HG02852 (cell line): ENCODE results near the gene EVA1B.

ENCODE experiments used
- ATAC-seq: cut with Tn5 transposase; IDR thresholded peaks from one replicate; pipeline ENCODE4 v1.9.1; 2021; ENCODE audit warnings: mild to moderate bottlenecking, moderate library complexity; ENCODE audit not compliant: unreplicated experiment

Gene EVA1B

GRCh38 chr1:36346741-36347370 is 23.4 kb upstream of the EVA1B start:
- ATAC-seq, result no peak

DNA sequence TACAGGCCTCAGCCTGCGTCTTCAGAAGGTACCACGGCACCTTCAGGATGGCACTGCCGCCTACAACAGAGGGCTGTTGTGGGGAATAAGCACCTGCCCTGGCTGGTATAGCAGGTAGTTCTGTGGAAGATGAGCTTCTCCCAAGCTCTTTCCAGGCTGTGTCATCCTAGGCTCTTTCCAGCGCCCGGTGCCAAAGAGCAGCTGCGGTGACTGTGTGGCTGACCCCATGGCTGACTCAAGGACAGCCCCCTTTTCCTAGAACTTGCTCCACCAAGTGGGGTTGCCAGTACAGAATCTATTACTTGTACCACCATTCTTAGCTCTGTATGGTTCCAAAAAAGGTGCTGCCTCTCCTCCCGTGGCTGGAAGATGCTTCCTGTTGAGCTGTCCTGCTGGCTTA is 21.9 kb upstream of the EVA1B start:
- no peak for ATAC-seq

DNA sequence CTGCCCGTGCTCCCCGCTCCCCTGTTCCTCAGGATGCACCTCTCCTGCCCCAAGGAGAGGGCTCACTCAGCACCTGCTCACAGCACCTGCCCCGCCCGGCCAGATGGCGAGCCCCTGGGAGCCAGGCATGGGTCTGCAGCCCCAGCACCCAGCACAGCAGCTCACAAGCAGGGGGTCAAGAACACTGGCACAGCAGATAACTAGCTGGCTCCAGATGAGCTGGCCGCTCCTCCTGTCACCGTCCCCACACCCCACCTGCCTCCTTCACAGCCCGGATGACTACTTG is 20.9 kb upstream of the EVA1B start:
- ATAC-seq, result no peak

DNA sequence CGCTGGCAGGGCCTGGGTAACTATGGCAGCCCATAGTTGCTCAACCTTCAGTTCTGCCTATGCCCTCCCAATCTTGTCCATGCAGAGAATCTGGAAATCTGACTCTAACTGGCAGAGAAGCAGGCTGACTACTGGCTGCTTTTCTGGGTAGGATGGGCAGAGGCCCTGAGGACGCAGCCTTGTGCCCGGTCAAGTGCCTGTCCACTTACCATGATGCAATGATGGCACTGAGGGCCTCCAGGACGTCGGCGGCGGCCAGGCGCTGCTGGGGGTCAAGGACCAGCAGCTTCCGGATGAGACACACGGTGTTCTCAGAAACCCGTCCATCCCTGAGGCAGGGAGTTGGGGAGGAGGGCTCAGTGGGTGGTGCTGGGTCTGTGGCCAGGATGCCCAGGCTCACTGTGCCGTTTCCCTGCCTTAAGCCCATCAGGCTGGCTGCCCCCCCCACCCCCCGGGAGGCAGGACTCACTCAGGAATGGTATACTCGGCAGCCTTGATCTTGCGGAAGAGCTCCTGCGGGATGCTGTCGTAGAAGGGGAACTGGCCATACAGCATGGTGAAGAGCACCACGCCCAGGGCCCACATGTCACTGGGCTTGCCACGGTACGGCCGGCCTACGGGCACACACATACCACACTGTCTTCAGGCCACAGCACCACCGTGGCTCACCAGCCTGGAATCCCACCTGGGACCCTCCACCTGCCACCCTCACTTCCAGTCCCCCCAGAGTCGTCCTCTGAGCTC is 20.4 kb upstream of the EVA1B start:
- no peak for ATAC-seq

DNA sequence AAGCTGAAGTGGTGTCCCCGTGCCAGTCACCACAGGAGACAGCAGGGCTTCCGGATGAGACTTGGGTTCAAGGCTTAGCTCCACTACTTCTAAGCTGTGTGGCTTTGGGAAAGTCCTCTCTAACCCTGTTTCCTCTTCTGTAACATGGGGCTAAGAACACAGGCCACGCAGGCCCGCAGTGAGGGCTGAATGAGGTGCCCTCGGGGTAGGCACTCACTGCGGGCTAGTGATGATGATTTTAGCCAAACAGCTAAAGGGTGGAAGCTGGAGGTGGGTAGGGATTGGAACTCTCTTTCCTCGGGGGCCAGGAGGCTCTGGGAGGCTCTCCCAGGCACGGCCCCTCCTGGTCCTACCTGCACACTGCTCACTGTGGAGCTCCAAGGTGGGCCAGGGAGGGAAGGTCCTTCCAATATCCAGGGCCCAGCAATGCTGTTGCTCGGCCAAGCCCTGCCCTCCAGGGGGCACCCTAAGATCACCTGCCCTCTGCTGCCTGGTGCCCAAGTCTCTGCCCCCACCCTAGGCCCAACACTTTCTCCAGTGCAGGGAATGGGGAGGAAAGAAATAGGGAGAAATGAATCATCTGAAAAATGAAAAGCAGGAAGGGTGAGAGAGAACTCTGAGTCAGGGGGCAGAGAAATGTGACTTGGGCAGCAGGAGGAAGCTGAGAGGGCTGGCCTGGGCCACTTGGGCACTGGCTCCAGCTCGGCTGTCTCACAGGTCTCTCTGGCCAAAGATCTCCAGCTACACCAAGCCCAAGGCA is 19.2 kb upstream of the EVA1B start:
- no peak for ATAC-seq

DNA sequence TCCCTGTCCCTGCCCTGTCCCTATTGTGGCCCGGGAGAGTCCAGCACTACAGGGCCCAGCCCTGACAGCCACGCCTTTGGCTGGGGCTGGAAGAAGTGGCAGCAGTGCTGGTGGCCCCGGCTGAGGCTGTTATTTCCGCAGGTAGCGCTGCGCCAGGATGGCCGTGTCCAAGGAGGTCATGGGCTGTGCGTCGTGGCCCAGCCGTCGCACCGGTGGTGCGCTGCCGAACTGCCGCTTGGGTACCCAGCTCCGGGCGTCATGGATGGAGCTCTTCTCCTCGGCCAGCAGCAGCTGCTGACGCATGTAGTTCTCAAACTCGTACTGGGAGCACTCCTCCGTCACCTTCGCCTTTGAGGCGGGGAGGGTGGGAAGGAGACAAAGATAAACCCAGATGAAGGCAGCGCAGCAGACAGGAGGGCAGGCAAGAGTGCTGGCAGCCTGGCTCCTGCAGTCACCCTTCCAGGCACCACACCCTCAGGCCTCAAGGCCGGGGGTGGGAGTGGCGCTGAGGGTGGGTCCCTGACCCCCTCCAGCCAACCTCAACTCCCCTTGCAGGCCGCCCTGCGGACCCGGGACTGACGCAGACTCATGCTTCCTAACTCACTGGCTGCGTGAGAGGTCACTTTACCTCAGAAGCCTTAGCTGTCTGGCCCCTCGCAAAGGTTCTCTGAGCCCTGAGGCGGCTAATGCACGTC is 18.3 kb upstream of the EVA1B start:
- no peak for ATAC-seq

DNA sequence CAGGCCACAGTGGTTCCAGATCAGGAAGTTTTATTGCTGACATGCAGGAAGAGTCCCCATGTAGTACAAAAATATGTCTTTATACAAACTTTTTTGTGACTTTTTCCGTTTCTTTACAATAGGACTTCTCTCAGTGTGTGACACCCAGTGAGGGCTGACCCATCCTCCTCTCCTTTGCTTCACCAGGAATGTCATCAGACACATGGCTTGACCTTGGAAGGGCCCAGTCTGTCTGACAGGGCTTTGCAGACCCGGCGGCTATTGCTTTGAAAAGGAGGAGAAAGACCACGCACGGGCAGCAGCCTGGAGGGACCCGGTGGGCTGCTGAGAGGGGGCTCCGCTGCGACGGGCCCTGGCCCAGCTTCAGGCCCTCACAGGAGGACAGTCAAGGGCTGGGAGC is 16.2 kb upstream of the EVA1B start:
- ATAC-seq, result no peak

DNA sequence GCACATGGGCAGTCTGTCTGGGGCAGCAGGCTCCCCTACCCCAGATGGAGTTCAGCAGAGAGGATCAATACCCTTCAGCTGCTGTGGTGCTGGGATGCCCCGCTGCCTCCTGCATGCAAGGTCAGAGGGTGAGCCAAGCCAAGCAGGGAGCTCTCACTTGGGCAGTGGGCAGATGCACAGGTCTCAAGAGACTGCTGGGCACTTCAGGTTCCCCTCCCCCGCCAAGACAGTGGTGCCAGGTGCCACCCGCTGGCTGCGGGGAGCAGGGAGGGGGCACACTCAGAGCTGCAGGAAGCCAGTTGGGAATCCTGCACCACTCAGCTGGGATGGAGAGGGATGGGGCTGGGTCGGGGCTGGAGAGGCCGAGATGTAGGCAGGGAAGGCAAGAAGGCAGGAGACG is 15.8 kb upstream of the EVA1B start:
- ATAC-seq, result no peak

DNA sequence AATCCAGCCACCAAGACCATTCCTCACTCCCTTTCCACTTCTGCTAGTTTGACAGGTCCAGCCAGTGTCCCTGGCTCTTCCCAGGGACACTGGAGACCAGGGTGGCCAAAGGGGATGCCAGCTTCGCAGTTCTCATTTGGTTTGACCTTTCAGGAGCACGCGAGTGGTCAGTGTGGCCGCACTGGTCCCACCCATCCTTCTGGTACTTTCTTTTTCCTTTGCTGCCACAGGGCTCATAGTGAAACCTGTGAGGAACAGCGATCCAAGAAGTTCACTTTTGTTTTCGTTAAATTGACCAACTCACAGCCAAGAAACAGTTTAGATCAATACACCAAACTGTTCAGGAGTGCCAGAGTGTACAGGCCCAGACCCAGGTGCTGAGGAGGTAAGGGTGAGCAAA is 14.4 kb upstream of the EVA1B start:
- no peak for ATAC-seq

- no peak for ATAC-seq
Measured at GRCh38 chr1:36330940-36331339, 7.5 kb upstream of the EVA1B start.

- ATAC-seq, result no peak
Measured at GRCh38 chr1:36329817-36330216, 6.4 kb upstream of the EVA1B start.

DNA sequence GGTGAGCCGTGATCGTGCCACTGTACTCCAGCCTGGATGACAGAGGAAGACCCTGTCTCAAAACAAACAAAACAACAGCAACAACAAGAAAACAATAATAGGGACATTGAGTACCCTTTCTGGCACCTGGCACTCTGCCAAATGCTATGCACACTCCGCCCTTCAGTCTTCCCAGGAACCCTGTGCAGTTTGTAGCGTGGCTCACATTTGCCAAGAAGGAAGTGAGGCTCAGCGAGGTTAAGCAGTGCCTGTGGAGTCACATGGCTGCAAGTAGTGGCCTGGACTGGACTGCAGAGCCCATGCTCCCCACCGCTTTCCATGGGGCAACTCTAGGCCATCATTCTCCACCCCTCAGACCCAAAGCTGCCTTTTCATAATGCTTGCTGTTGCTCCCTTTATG is 5.3 kb upstream of the EVA1B start:
- no peak for ATAC-seq

GRCh38 chr1:36328088-36328480 is 4.6 kb upstream of the EVA1B start:
- no peak for ATAC-seq

- no peak for ATAC-seq
Measured at GRCh38 chr1:36327421-36328087, 4.1 kb upstream of the EVA1B start.

- no peak for ATAC-seq
Measured at GRCh38 chr1:36326499-36326898, 3.1 kb upstream of the EVA1B start.

- ATAC-seq, result no peak
Measured at GRCh38 chr1:36324353-36324703, 883 bp upstream of the EVA1B start.

DNA sequence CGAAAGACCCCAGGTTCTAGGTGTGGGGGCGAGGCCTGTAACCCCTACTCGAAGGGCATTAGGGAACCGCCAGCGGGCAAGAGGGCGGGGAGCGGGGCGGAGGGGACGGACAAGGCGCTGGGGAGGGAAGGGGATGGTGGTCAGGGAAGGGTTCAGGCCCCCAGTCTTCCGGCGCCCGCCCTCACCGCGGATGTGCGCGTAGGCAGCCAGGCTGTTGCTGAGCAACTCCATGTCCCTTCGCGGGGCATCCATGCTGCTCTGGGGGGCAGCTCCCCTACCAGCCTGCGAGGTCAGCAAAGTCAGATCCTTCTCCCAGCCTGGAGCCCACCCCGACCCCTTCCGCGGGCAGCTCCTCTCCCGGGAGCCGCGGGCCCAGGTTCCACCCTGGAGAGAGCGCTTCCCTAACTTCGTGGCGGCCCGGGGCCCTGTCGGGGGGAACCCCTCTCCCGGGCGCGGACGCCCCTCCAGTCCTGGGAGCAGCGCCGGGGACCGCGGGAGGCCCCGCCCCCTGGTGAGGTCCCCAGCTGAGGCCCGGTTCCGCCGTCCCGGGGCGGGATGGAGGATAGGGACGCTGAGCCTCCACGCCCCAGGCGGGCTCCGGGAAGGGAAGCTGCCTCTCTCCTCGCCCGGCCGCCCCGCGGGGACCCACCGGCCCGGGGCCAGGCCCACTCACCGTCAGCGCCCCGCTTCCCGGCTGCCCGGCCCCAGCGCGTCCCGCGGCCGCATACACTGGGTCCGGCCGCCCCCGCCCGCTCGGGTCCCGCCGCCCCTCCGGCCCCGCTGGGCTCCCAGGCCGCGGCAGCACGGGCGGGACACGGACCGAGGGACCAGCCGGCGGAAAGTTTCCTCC is 434 bp downstream of the EVA1B start:
- ATAC-seq, result peak; percentile 37

GRCh38 chr1:36322041-36322785 is 1.2 kb downstream of the EVA1B start:
- ATAC-seq, result no peak

DNA sequence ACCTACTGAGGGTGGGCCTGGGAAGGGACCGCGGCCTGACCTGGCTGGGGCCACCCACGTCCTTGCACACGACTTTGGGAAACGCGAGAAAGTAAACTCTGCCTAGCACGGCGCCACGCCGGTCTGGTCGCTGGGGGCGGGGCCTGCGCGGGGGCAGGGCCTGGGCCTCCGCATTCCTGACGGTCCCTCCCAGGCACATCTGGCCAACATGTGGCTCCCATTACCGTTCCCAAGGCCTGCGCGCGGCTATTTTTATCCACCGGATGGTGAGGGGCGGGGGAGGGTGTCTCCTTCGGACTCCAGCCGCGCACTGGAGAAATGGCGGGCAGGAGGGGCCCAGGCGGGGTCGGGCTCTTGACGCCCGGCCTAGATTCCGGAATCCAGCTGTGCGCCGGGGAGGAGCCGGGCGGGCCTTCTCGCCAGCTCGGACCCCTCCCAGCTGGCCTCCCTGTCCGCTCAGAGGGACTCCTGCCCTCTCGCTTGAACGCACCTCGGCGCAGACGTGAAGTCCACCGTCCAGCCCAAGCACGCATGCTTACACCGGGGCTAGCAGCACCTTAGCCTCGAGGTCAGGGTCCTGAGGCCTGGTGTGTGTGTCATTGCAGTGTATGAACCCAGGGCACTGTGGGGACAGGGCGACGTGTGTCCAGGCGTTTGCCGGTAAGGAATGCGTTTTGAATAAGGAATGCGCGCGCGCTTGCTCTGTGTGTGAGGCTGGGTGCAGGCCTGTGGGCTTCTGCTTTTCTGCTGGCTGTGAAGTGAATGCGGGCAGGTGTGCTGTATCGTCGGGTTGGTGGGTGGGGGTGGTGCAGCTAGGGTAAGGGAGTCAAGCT is 2.1 kb downstream of the EVA1B start:
- no peak for ATAC-seq
